HTERT RPE-1 (cell line): ENCODE results near the gene CFHR4.
"Not testable (repeated sequence)": the region's sequence is repeated elsewhere in the genome, so short reads cannot be mapped to it uniquely, and the experiment has no call there.

Experiments used
- in situ Hi-C: fragments of 300-500 bp; cut with MboI; formaldehyde crosslinking; loops from 4 replicates; pipeline ENCODE4 v1.14.3; 2020; ENCODE audit warnings: low sequenced_read_pairs

CFHR4 gene

GRCh38 chr1:196887515-196888239 is at the start of gene CFHR4:
Gene CFHR4, plus strand, starts transcription at chr1:196888052. Its CDS starts 99 bp downstream, at chr1:196888151.
- in situ Hi-C loops = no loop called here

DNA sequence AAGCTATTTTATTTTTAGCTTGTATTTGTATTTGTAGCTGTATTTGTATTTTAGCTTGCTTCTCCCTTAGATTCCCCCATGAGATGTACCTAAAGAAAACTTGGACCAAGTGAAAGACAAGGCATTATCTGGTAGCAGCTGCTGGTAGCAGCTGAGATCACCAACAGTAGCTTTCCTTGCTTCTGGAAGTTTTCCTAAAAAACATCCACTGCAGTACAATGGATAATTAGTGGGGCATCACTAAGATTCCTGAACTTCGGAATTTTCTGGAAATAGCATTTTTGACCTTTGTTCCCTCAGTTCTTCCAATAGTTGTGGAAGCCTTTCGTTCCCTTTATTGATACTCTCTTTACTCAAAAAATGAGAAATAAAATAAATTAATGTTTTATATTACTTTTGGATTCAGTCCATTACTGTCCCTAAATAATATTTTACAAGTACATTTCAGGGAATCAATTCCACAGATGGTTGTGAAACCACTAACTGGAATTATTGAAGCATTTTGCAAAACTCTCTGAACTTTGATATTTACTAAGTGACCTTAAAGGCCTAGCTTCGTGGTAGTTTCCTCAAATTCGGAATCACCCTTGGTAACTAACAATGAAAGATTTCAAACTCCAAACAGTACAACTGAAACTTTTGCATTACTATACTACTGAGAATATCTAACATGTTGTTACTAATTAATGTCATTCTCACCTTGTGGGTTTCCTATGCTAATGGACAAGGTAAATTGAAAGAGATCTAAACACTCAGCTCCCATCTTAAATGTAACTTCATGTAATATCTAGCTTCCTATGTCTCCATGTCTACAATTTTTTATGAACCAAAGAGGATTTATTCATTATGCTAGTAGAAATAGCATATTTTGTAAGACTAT is 38.0 kb upstream of the CFHR4 start:
- in situ Hi-C loops = not testable (repeated sequence)

- in situ Hi-C loops = no loop called here
Observed at GRCh38 chr1:196856053-196856452, 31.8 kb upstream of the CFHR4 start.

GRCh38 chr1:196857188-196857587 is 30.7 kb upstream of the CFHR4 start:
- in situ Hi-C loops = no loop called here

- in situ Hi-C loops = no loop called here
Observed at GRCh38 chr1:196858811-196859210, 29.0 kb upstream of the CFHR4 start.

DNA sequence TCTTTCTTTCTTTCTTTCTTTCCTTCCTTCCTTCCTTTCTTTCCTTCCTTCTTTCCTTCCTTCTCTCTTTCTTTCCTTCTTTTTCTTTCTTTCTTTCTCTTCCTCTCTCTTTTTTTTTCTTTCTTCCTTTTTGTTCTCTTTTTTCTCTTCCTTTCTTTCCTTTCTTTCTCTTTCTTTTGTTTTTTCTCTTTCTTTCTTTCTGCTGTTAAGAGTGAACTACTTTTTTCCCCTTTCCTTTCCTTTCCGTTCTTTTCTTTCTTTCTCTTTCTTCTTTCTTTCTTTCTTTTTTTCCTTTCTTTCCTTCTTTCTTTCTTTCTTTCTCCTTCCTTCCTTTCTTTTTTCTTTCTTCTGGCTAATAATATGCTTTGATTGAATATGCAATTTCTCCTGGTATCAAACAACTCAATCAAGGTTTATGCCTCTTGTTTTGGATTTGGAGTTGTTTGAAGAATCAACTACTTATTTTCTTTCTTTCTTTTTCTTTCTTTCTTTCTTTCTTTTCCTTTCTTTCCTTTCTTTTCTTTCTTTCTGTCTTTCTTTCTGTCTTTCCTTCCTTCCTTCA is 27.4 kb upstream of the CFHR4 start:
- in situ Hi-C loops = no loop called here

- in situ Hi-C loops = no loop called here
Observed at GRCh38 chr1:196861429-196861828, 26.4 kb upstream of the CFHR4 start.

DNA sequence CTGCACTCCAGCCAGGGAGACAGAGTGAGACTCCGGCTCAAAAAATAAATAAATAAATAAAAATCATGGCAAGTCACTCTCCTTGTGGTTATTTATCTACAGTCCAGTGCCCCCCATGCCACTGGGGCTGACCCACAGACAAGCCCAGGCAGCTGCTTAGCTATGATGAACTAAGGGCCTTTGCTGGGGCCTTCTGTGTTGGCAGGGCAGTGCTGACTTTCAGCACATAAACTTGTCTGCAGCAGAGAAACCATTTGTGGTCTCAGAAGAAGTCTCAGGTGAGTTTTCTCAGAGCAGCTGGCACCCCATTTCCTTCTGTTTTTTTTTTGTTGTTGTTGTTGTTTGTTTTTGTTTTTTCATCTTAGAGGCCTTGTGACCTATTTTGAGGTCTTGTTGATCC is 20.9 kb upstream of the CFHR4 start:
- in situ Hi-C loops = no loop called here

DNA sequence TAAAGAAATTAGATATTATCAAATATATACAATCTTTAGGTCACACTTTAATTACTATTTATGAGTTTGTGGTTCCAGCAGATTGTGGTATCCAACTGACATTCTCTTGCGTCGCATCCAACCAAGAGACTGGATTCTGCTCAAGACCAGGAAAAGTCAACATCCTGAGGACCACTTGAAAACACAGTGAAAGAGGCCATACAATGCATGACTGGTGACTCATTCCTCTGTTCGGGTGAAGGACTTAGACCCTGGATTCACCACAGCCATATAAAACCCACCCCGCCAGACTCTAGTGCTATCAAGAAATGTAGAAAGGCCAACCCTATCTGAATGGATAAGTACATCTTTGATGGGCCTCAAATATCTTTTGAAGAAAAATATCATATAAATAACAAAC is 14.5 kb upstream of the CFHR4 start:
- in situ Hi-C loops = no loop called here

- in situ Hi-C loops = no loop called here
Observed at GRCh38 chr1:196875935-196876334, 11.9 kb upstream of the CFHR4 start.

GRCh38 chr1:196877964-196878363 is 9.9 kb upstream of the CFHR4 start:
- in situ Hi-C loops = no loop called here

- in situ Hi-C loops = not testable (repeated sequence)
Observed at GRCh38 chr1:196886560-196886959, 1.3 kb upstream of the CFHR4 start.

- in situ Hi-C loops = no loop called here
Observed at GRCh38 chr1:196890668-196891067, 2.8 kb downstream of the CFHR4 start.

DNA sequence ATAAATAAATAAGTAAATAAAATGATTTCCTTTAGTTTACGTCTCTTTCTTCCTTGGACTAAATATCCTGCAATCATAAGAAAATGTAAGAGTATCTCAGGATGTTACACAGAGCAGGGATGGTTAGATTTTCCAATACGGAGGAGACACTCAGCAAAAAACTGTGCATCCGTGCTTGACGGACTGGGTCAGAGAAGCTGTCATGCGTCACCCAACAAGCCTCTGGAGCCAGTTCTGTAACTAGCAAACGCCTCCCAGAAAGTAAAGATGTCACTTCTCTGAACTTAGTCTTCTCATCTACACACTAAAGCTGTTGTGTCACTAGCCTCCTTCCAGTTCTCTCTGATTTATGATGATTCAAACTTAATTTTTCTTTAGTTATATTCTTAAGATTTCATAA is 3.4 kb downstream of the CFHR4 start:
- in situ Hi-C loops = no loop called here

- in situ Hi-C loops = no loop called here
Observed at GRCh38 chr1:196896355-196896754, 8.5 kb downstream of the CFHR4 start.

GRCh38 chr1:196897158-196897828 is 9.4 kb downstream of the CFHR4 start:
- in situ Hi-C loops = no loop called here

- in situ Hi-C loops = no loop called here
Observed at GRCh38 chr1:196902344-196902743, 14.5 kb downstream of the CFHR4 start.

DNA sequence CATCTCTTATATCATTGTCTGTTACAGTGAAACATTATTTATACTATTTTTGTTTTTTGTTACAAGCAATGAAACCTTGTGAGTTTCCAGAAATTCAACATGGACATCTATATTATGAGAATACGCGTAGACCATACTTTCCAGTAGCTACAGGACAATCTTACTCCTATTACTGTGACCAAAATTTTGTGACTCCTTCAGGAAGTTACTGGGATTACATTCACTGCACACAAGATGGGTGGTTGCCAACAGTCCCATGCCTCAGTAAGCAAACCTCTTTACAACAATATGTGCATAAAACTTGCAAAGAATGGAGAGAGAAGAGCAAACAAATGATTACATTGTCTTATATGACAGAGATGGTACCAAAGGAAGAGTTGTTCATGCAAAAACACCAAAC is 22.4 kb downstream of the CFHR4 start:
- in situ Hi-C loops = no loop called here

GRCh38 chr1:196912283-196912682 is 24.4 kb downstream of the CFHR4 start:
- in situ Hi-C loops = not testable (repeated sequence)

- in situ Hi-C loops = not testable (repeated sequence)
Observed at GRCh38 chr1:196926839-196927238, 39.0 kb downstream of the CFHR4 start.

DNA sequence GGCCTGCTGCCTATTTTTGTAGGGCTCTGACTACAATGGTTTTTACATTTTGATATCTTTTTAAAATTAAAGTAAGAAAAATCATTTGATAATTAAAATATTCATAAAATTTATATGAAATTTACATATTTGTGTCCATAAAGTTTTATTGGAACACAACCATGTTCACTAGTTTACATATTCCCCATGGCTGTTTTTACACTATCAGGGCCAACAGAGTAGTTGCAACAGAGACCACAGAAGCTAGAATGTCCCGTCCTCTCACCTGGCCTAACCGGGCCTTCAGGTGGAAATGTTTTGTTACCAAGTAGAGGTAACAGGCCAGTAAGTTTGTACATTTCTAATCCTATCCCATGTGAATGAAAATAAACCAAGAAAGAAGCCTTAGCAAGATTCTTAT is 45.0 kb downstream of the CFHR4 start:
- in situ Hi-C loops = not testable (repeated sequence)
